GM23338 (cell line): ENCODE measurements around the gene DET1. TPM values are rescaled to one million over a fixed set of nuclear protein-coding genes. Genes with fewer than 3 reads are reported as not detected.
A peak's percentile ranks its signal among the peaks of the same experiment; 100 is the strongest.

Experiments used
- ATAC-seq: fragments of 200-7000 bp; cut with Tn5 transposase; 3 replicates; pipeline ENCODE4 v1.9.1; 2020
- DNase-seq: peaks from one replicate; pipeline ENCODE4 v3.0.0-alpha.2; 2015; ENCODE audit warnings: low spot score
- H2AFZ ChIP-seq: fragments of 200-600 bp; sonication (generic); 2 replicates; pipeline ENCODE4 v1.8.0; 2016; ENCODE audit warnings: antibody characterized with exemption, mild to moderate bottlenecking, moderate library complexity
- H3F3A ChIP-seq: fragments of 200-600 bp; sonication (generic); replicated peaks from 2 replicates; pipeline ENCODE4 v1.8.0; 2017; ENCODE audit warnings: antibody characterized with exemption, mixed run types, low read depth
- H3K27ac ChIP-seq: fragments of 200-600 bp; sonication (generic); 2 replicates; pipeline ENCODE4 v1.6.1; 2016; ENCODE audit warnings: low read depth
- H3K27me3 ChIP-seq: fragments of 200-600 bp; sonication (generic); 2 replicates; pipeline ENCODE4 v1.8.0; 2016; ENCODE audit warnings: mild to moderate bottlenecking, mixed run types, moderate library complexity; ENCODE audit not compliant: insufficient read depth
- H3K36me3 ChIP-seq: fragments of 200-600 bp; sonication (generic); 2 replicates; pipeline ENCODE4 v1.8.0; 2016; ENCODE audit warnings: mild to moderate bottlenecking; ENCODE audit not compliant: insufficient read depth
- H3K4me1 ChIP-seq: fragments of 200-600 bp; sonication (generic); 2 replicates; pipeline ENCODE4 v1.8.0; 2016; ENCODE audit warnings: mild to moderate bottlenecking, moderate library complexity; ENCODE audit not compliant: insufficient read depth
- H3K4me2 ChIP-seq: fragments of 200-600 bp; sonication (generic); 2 replicates; pipeline ENCODE4 v1.7.1; 2017; ENCODE audit warnings: mixed run types
- H3K4me3 ChIP-seq: fragments of 200-600 bp; sonication (generic); 2 replicates; pipeline ENCODE4 v1.6.1; 2016; ENCODE audit warnings: mixed run types
- H3K79me2 ChIP-seq: fragments of 200-600 bp; sonication (generic); replicated peaks from 2 replicates; pipeline ENCODE4 v1.8.0; 2017; ENCODE audit warnings: mild to moderate bottlenecking; ENCODE audit not compliant: insufficient read depth
- H3K9me2 ChIP-seq: fragments of 200-600 bp; sonication (generic); 2 replicates; pipeline ENCODE4 v1.8.0; 2017; ENCODE audit not compliant: insufficient read depth
- H4K20me1 ChIP-seq: fragments of 200-600 bp; sonication (generic); replicated peaks from 2 replicates; pipeline ENCODE4 v1.8.0; 2017; ENCODE audit warnings: mild to moderate bottlenecking; ENCODE audit not compliant: insufficient read depth
- H3K27ac Mint-ChIP-seq: 2 replicates; pipeline ENCODE4 v1.8.0; 2020; ENCODE audit warnings: inconsistent platforms, mild to moderate bottlenecking, moderate library complexity, mixed read lengths
- H3K27me3 Mint-ChIP-seq: 3 replicates; pipeline ENCODE4 v1.8.0; 2022; ENCODE audit warnings: low read depth, mild to moderate bottlenecking, moderate library complexity, mixed read lengths, inconsistent platforms; ENCODE audit not compliant: insufficient read depth, poor library complexity
- H3K36me3 Mint-ChIP-seq: 3 replicates; pipeline ENCODE4 v1.8.0; 2021; ENCODE audit warnings: low read depth, mild to moderate bottlenecking, inconsistent platforms, moderate library complexity, mixed read lengths
- H3K4me1 Mint-ChIP-seq: 3 replicates; pipeline ENCODE4 v1.8.0; 2020; ENCODE audit warnings: mild to moderate bottlenecking, inconsistent platforms, mixed read lengths
- H3K4me3 Mint-ChIP-seq: 3 replicates; pipeline ENCODE4 v1.8.0; 2021; ENCODE audit warnings: moderate library complexity, mild to moderate bottlenecking, inconsistent platforms, mixed read lengths
- H3K9me3 Mint-ChIP-seq: 3 replicates; pipeline ENCODE4 v1.8.0; 2020; ENCODE audit warnings: moderate library complexity, mild to moderate bottlenecking, inconsistent platforms, mixed read lengths
- CREB1 ChIP-seq: fragments of 250-450 bp; sonication (Bioruptor Pico); IDR thresholded peaks from 2 replicates; pipeline ENCODE4 v1.5.0; 2020; ENCODE audit warnings: low read depth, mild to moderate bottlenecking, moderate library complexity
- EZH2 ChIP-seq: fragments of 200-600 bp; sonication (generic); IDR thresholded peaks from one replicate; pipeline ENCODE4 v1.8.0; 2017; ENCODE audit warnings: antibody characterized with exemption, mild to moderate bottlenecking, low read depth; ENCODE audit not compliant: unreplicated experiment
- EZH2phosphoT487 ChIP-seq: fragments of 200-600 bp; sonication (generic); IDR thresholded peaks from one replicate; pipeline ENCODE4 v1.8.1; 2018; ENCODE audit warnings: antibody characterized with exemption; ENCODE audit not compliant: unreplicated experiment
- JUNB ChIP-seq: IDR thresholded peaks from one replicate; pipeline ENCODE4 v1.6.1; 2016; ENCODE audit warnings: antibody characterized with exemption; ENCODE audit not compliant: unreplicated experiment
- NANOG ChIP-seq: IDR thresholded peaks from 2 replicates; pipeline ENCODE4 v1.6.1; 2016; ENCODE audit warnings: antibody characterized with exemption, borderline replicate concordance
- POLR2AphosphoS5 ChIP-seq: IDR thresholded peaks from 2 replicates; pipeline ENCODE4 v1.6.1; 2016; ENCODE audit warnings: antibody characterized with exemption, low read depth
- STAT1 ChIP-seq: IDR thresholded peaks from one replicate; pipeline ENCODE4 v1.6.1; 2016; ENCODE audit warnings: antibody characterized with exemption; ENCODE audit not compliant: unreplicated experiment
- ZNF114 ChIP-seq: fragments of 250-450 bp; sonication (Bioruptor Pico); IDR thresholded peaks from 2 replicates; pipeline ENCODE4 v1.5.0; 2020; ENCODE audit warnings: mild to moderate bottlenecking, moderate library complexity
- ZNF331 ChIP-seq: fragments of 250-450 bp; sonication (Bioruptor Pico); IDR thresholded peaks from 2 replicates; pipeline ENCODE4 v1.5.0; 2020; ENCODE audit warnings: low read depth, mild to moderate bottlenecking, moderate library complexity
- polyA plus RNA-seq: library from polyadenylated mRNA; unstranded; fragments of >200 nt; fragmentation: Nextera tagmentation; extraction: Ambion mirVana; gene quantifications from 2 replicates; pipeline ENCODE4 v1.2.1, GENCODE V29; 2016
- total RNA-seq: library from RNA; depleted of rRNA; stranded (reverse); fragments of >200 nt; shearing (Covaris generic); gene quantifications from 2 replicates; pipeline ENCODE4 v1.2.3, GENCODE V29; 2014
- TF ChIP-seq, protein P1 (sequence below), 2 experiments: fragments of 200-600 bp in 1 of 2; sonication (generic) in 1 of 2; conservative IDR thresholded peaks; 2 replicates each; pipeline versions ENCODE4 v1.5.1 to v1.6.1; 2016 to 2017; ENCODE audit warnings: antibody characterized with exemption in 2 of 2, low read depth in 2 of 2, mild to moderate bottlenecking in 2 of 2, moderate library complexity in 1 of 2
- TF ChIP-seq, protein P2 (sequence below): IDR thresholded peaks from 2 replicates; pipeline ENCODE4 v1.6.1; 2016; ENCODE audit warnings: antibody characterized with exemption
- TF ChIP-seq, protein P3 (sequence below): IDR thresholded peaks from one replicate; pipeline ENCODE4 v1.6.1; 2018; ENCODE audit warnings: antibody characterized with exemption; ENCODE audit not compliant: unreplicated experiment

The DET1 gene
- total and polyA plus RNA-seq, 2 experiments from 2014 or later, result 4.2 to 8.6 TPM

DNA sequence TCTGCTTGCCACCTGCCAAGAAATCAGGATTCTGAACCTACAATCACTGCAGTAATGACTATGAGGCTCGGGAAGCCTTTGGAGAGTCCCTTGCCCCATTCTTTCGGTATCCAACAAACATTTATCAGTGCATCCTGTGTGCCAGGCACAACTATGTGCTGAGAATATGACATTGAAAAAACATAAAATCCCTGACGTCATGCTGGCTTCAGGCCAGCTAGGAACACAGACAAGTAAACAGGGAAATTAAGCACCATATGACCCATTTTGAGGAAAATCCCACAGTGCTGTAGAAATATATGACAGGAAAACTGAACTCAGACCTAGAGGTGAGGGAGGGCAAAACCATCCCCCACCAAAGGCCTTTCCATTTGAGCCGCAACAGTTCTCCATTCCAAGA lies 34.1 kb upstream of the DET1 start:
- H3K4me3 Mint-ChIP-seq, result no peak overlapping the region
- no peaks in the 10 kb centered on the region for H3K27me3 Mint-ChIP-seq
- H3K9me2 ChIP-seq, result no peaks in the 10 kb centered on the region
- H3K4me1 Mint-ChIP-seq, result no peaks in the 10 kb centered on the region
- H3K4me3 ChIP-seq, result no peak overlapping the region
- H4K20me1 ChIP-seq, result no peaks in the 10 kb centered on the region
- ATAC-seq (no peak), DNase-seq (no peak)
- no peaks in the 10 kb centered on the region for H3K36me3 ChIP-seq
- H3K27me3 ChIP-seq, result no peaks in the 10 kb centered on the region
- H3K4me1 ChIP-seq, result no peaks in the 10 kb centered on the region
- no peak overlapping the region for H3K27ac ChIP-seq
- TF ChIP-seq, protein P1, sequence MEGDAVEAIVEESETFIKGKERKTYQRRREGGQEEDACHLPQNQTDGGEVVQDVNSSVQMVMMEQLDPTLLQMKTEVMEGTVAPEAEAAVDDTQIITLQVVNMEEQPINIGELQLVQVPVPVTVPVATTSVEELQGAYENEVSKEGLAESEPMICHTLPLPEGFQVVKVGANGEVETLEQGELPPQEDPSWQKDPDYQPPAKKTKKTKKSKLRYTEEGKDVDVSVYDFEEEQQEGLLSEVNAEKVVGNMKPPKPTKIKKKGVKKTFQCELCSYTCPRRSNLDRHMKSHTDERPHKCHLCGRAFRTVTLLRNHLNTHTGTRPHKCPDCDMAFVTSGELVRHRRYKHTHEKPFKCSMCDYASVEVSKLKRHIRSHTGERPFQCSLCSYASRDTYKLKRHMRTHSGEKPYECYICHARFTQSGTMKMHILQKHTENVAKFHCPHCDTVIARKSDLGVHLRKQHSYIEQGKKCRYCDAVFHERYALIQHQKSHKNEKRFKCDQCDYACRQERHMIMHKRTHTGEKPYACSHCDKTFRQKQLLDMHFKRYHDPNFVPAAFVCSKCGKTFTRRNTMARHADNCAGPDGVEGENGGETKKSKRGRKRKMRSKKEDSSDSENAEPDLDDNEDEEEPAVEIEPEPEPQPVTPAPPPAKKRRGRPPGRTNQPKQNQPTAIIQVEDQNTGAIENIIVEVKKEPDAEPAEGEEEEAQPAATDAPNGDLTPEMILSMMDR (conservative IDR thresholded peaks at IDR 0.05; ENCODE audit: low read depth in 2 of 2), result no peak
- TF ChIP-seq STAT1 (no peak), CREB1 (CRISPR knock-in tag) (no peak), ZNF331 (CRISPR knock-in tag) (no peak), EZH2 (no peak), NANOG (no peak), EZH2phosphoT487 (no peak), ZNF114 (CRISPR knock-in tag) (no peak), JUNB (no peak)
- TF ChIP-seq, protein P2, sequence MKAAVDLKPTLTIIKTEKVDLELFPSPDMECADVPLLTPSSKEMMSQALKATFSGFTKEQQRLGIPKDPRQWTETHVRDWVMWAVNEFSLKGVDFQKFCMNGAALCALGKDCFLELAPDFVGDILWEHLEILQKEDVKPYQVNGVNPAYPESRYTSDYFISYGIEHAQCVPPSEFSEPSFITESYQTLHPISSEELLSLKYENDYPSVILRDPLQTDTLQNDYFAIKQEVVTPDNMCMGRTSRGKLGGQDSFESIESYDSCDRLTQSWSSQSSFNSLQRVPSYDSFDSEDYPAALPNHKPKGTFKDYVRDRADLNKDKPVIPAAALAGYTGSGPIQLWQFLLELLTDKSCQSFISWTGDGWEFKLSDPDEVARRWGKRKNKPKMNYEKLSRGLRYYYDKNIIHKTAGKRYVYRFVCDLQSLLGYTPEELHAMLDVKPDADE, result no peak
- H3K79me2 ChIP-seq, result no peaks in the 10 kb centered on the region
- no peaks in the 10 kb centered on the region for H3F3A ChIP-seq
- H3K27ac Mint-ChIP-seq, result no peak overlapping the region
- H3K36me3 Mint-ChIP-seq, result no peaks in the 10 kb centered on the region
- H3K9me3 Mint-ChIP-seq, result no peaks in the 10 kb centered on the region
- H3K4me2 ChIP-seq, result no peak overlapping the region
- H2AFZ ChIP-seq, result peak overlapping the region; percentile 32; the same call in 1 of the 2 replicates

DNA sequence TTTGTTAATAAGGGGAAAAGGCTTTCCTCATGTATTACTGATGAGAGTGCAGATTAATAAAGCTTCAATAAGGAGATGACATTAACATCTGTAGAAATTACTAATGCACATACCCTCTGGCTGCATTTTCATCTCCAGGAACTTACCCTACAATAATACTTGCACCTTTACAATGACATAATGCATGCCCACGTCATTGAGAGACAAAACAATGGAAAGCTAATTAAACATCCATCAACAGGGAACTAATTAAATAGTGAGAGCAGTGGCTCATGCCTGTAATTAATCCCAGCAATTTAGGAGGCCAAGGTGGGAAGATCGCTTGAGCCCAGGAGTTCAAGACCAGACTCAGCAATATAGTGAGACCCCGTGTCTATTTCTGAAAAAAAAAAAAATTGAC lies 32.8 kb upstream of the DET1 start:
- no peaks in the 10 kb centered on the region for H3K9me3 Mint-ChIP-seq
- H3K27me3 Mint-ChIP-seq, result no peaks in the 10 kb centered on the region
- no peak overlapping the region for H3K27ac Mint-ChIP-seq
- no peaks in the 10 kb centered on the region for H3K9me2 ChIP-seq
- H3F3A ChIP-seq, result no peaks in the 10 kb centered on the region
- H3K79me2 ChIP-seq, result no peaks in the 10 kb centered on the region
- H3K4me3 Mint-ChIP-seq, result no peak overlapping the region
- H3K4me1 ChIP-seq, result no peaks in the 10 kb centered on the region
- H3K27me3 ChIP-seq, result no peaks in the 10 kb centered on the region
- H3K27ac ChIP-seq, result no peak overlapping the region
- H2AFZ ChIP-seq, result no peak overlapping the region
- DNase-seq, result no peak
- no peaks in the 10 kb centered on the region for H3K36me3 Mint-ChIP-seq
- peaks cover 5% of the 10 kb centered on the region; the same call in 2 of the 3 replicates for H3K4me1 Mint-ChIP-seq
- no peak for ATAC-seq
- no peak overlapping the region for H3K4me3 ChIP-seq
- no peaks in the 10 kb centered on the region for H4K20me1 ChIP-seq
- no peaks in the 10 kb centered on the region for H3K36me3 ChIP-seq
- H3K4me2 ChIP-seq, result no peak overlapping the region
- TF ChIP-seq EZH2 (no peak), STAT1 (no peak), CREB1 (CRISPR knock-in tag) (no peak), POLR2AphosphoS5 (no peak), NANOG (no peak)
- TF ChIP-seq, protein P2, result no peak
- TF ChIP-seq, protein P3, sequence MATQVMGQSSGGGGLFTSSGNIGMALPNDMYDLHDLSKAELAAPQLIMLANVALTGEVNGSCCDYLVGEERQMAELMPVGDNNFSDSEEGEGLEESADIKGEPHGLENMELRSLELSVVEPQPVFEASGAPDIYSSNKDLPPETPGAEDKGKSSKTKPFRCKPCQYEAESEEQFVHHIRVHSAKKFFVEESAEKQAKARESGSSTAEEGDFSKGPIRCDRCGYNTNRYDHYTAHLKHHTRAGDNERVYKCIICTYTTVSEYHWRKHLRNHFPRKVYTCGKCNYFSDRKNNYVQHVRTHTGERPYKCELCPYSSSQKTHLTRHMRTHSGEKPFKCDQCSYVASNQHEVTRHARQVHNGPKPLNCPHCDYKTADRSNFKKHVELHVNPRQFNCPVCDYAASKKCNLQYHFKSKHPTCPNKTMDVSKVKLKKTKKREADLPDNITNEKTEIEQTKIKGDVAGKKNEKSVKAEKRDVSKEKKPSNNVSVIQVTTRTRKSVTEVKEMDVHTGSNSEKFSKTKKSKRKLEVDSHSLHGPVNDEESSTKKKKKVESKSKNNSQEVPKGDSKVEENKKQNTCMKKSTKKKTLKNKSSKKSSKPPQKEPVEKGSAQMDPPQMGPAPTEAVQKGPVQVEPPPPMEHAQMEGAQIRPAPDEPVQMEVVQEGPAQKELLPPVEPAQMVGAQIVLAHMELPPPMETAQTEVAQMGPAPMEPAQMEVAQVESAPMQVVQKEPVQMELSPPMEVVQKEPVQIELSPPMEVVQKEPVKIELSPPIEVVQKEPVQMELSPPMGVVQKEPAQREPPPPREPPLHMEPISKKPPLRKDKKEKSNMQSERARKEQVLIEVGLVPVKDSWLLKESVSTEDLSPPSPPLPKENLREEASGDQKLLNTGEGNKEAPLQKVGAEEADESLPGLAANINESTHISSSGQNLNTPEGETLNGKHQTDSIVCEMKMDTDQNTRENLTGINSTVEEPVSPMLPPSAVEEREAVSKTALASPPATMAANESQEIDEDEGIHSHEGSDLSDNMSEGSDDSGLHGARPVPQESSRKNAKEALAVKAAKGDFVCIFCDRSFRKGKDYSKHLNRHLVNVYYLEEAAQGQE, result no peak
